A673 (cell line): ENCODE results near the gene PLEKHG3. TPM values are rescaled to one million over a fixed set of nuclear protein-coding genes. Genes with fewer than 3 reads are reported as not detected.

Source experiments
- BruUV-seq: library from RNA; stranded (reverse); fragments of 400-500 nt; replicated peaks from 2 replicates; lab custom pipeline; 2021; lab: Mats Ljungman, UMichigan
- CTCF ChIA-PET: fragments of 300-600 bp; sonication (Branson Sonifier 250); formaldehyde crosslinking; loops from one replicate; lab custom pipeline; 2022; ENCODE audit warnings: antibody characterized with exemption; lab: Charles Lee
- POLR2A ChIA-PET: fragments of 300-600 bp; sonication (Branson Sonifier 250); formaldehyde crosslinking; loops from one replicate; lab custom pipeline; 2022; ENCODE audit warnings: antibody characterized with exemption; ENCODE audit not compliant: low non-redundant PET; lab: Charles Lee
- DNase-seq: peaks from one replicate; pipeline ENCODE4 v3.0.0-alpha.2; 2015; ENCODE audit warnings: low spot score
- H3K27ac ChIP-seq: fragments of 200-600 bp; sonication (generic); 2 replicates; pipeline ENCODE4 v1.5.1; 2016; ENCODE audit warnings: mixed run types, low read depth, mild to moderate bottlenecking, mixed read lengths, antibody characterized with exemption, low read length; ENCODE audit not compliant: poor library complexity, severe bottlenecking
- H3K27me3 ChIP-seq: fragments of 200-600 bp; sonication (generic); replicated peaks from 2 replicates; pipeline ENCODE4 v1.6.1; 2017; ENCODE audit warnings: mixed run types, low read depth, mild to moderate bottlenecking, mixed read lengths, antibody characterized with exemption, low read length; ENCODE audit not compliant: insufficient read depth, poor library complexity
- H3K36me3 ChIP-seq: fragments of 200-600 bp; sonication (generic); 2 replicates; pipeline ENCODE4 v1.6.1; 2016; ENCODE audit warnings: mixed run types, mild to moderate bottlenecking, mixed read lengths, antibody characterized with exemption, low read length; ENCODE audit not compliant: insufficient read depth, poor library complexity, severe bottlenecking
- H3K4me1 ChIP-seq: fragments of 200-600 bp; sonication (generic); 2 replicates; pipeline ENCODE4 v1.6.1; 2017; ENCODE audit warnings: mixed run types, mild to moderate bottlenecking, mixed read lengths, antibody characterized with exemption, low read length; ENCODE audit not compliant: insufficient read depth, poor library complexity, severe bottlenecking
- H3K4me3 ChIP-seq: fragments of 200-600 bp; sonication (generic); 2 replicates; pipeline ENCODE4 v1.5.1; 2016; ENCODE audit warnings: low read depth, mixed run types, mild to moderate bottlenecking, mixed read lengths, low read length; ENCODE audit not compliant: poor library complexity, severe bottlenecking
- H3K9me3 ChIP-seq: fragments of 200-600 bp; sonication (generic); 2 replicates; pipeline ENCODE4 v1.6.1; 2016; ENCODE audit warnings: mixed run types, low read depth, mild to moderate bottlenecking, mixed read lengths, antibody characterized with exemption, low read length; ENCODE audit not compliant: poor library complexity, severe bottlenecking
- EZH2 ChIP-seq: fragments of 200-600 bp; sonication (generic); IDR thresholded peaks from 2 replicates; pipeline ENCODE4 v1.6.1; 2017; ENCODE audit warnings: borderline replicate concordance, low read depth, mild to moderate bottlenecking, mixed read lengths, antibody characterized with exemption, low read length; ENCODE audit not compliant: poor library complexity, severe bottlenecking
- intact Hi-C: fragments of 100-400 bp; cut with micrococcal nuclease; formaldehyde crosslinking; loops from one replicate; pipeline ENCODE4 v1.10.0; 2022; ENCODE audit not compliant: unreplicated experiment
- total RNA-seq: library from RNA; stranded (reverse); gene quantifications from 2 replicates; pipeline ENCODE4 v1.2.3, GENCODE V29; 2021
- TF ChIP-seq, protein P1 (sequence below): fragments of 300-800, 200-600 bp; sonication (generic); conservative IDR thresholded peaks from 2 replicates; pipeline ENCODE4 v1.5.1; 2017; ENCODE audit warnings: low read depth, mild to moderate bottlenecking, antibody characterized with exemption, low read length, moderate library complexity, mixed read lengths

PLEKHG3 gene
- total RNA-seq, 1 experiment from 2014 or later = 29.6 TPM

DNA sequence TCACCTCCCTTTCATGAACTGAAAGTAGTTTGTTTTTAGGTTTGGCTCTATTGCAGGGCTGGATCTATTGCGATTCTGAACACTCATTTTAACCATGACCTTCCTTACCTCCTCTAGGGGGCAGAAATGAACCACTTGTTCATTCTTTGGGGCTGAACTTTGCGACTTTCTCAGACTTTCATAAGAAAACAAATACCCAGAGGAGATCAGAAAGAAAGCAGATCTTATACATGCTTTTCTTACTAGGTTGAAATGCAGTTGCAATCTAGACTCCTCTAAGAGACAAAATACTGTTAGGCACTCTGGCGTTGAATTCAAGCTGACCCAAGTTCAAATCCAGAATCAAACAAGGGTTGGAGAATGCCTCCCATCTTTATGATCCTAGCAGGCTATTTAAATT lies 32.6 kb upstream of the PLEKHG3 start:
- ChIA-PET POLR2A (no interaction called here), CTCF (interaction anchor here (1.6 kb wide), 1 partner anchor 93 kb away, joined by 9 read pairs; no protein-coding TSS in a partner anchor)
- BruUV-seq = no TSS peak
- Histone ChIP-seq H3K36me3 (no peaks in the 10 kb centered on the region), H3K27ac (no peak overlapping the region), H3K4me1 (no peaks in the 10 kb centered on the region), H3K4me3 (no peak overlapping the region), H3K27me3 (no peaks in the 10 kb centered on the region), H3K9me3 (no peaks in the 10 kb centered on the region)
- intact Hi-C loops = loop anchor here (1.0 to 5.0 kb wide), 2 partner anchors 93 to 221 kb away; no protein-coding TSS in a partner anchor
- TF ChIP-seq EZH2 = no peak
- TF ChIP-seq, protein P1, sequence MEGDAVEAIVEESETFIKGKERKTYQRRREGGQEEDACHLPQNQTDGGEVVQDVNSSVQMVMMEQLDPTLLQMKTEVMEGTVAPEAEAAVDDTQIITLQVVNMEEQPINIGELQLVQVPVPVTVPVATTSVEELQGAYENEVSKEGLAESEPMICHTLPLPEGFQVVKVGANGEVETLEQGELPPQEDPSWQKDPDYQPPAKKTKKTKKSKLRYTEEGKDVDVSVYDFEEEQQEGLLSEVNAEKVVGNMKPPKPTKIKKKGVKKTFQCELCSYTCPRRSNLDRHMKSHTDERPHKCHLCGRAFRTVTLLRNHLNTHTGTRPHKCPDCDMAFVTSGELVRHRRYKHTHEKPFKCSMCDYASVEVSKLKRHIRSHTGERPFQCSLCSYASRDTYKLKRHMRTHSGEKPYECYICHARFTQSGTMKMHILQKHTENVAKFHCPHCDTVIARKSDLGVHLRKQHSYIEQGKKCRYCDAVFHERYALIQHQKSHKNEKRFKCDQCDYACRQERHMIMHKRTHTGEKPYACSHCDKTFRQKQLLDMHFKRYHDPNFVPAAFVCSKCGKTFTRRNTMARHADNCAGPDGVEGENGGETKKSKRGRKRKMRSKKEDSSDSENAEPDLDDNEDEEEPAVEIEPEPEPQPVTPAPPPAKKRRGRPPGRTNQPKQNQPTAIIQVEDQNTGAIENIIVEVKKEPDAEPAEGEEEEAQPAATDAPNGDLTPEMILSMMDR = peak; percentile 79
- DNase-seq = peak; percentile 80

DNA sequence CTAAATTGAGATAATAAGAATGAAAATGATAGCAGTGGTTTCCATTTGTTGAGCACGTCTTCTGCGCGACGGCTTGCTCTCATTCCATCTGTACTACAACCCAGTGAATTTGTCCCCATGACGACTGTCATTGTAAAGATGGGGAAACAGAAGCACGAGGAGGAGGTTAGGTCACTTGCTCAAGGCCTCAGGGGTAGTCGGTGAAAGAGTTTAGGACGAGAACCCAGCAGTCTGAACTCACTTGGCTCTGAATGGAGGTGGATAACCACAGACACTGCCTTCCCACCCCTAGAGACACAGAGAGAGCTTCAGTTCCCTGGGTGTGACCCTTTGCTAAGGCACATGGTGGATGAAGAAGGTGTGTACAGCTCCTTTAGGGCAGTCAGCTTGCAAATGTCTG lies 30.9 kb upstream of the PLEKHG3 start:
- POLR2A ChIA-PET = no interaction called here
- no peak for DNase-seq
- no TSS peak for BruUV-seq
- CTCF ChIA-PET = interaction anchor here (1.6 kb wide), 1 partner anchor 91 kb away, joined by 9 read pairs; no protein-coding TSS in a partner anchor
- H3K36me3 ChIP-seq = no peaks in the 10 kb centered on the region
- H3K27me3 ChIP-seq = no peaks in the 10 kb centered on the region
- no peak overlapping the region for H3K27ac ChIP-seq
- TF ChIP-seq, protein P1 = no peak
- TF ChIP-seq EZH2 = no peak
- H3K4me3 ChIP-seq = no peak overlapping the region
- no peaks in the 10 kb centered on the region for H3K9me3 ChIP-seq
- intact Hi-C loops = loop anchor here (5.0 kb wide), 1 partner anchor 219 kb away; no protein-coding TSS in a partner anchor
- no peaks in the 10 kb centered on the region for H3K4me1 ChIP-seq

DNA sequence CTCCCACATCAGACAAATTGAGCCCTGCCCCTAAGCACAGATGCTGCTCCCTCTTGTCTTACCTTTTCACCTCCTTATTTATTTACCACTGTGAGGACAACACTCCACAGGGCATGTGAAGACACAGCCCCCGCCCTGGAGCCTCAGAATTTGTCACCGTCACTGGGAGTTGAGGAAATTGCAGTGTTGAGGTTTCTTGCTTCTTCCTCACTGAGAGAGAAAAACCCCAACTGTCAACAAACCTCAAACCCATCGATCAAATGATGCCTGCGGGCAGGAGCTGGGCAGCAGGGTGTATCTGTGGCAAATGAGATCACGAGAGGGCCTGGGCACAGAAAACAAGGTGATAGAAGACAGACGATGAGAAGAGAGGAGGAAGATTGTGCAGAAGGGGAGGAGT lies 30.5 kb upstream of the PLEKHG3 start:
- TF ChIP-seq EZH2 = no peak
- TF ChIP-seq, protein P1 = no peak
- ChIA-PET CTCF (no interaction called here), POLR2A (no interaction called here)
- H3K9me3 ChIP-seq = no peaks in the 10 kb centered on the region
- no peaks in the 10 kb centered on the region for H3K36me3 ChIP-seq
- H3K27ac ChIP-seq = no peak overlapping the region
- H3K4me3 ChIP-seq = no peak overlapping the region
- no peak for DNase-seq
- intact Hi-C loops = loop anchor here (5.0 kb wide), 1 partner anchor 219 kb away; no protein-coding TSS in a partner anchor
- H3K4me1 ChIP-seq = no peaks in the 10 kb centered on the region
- no peaks in the 10 kb centered on the region for H3K27me3 ChIP-seq
- BruUV-seq = no TSS peak
